H1 (cell line): ENCODE measurements around the gene C19orf47. TPM values are rescaled to one million over a fixed set of nuclear protein-coding genes. Genes with fewer than 3 reads are reported as not detected.

Experiments
- CTCF ChIA-PET: fragments of 300-600 bp; sonication (Branson Sonifier 250); formaldehyde crosslinking; loops from one replicate; lab custom pipeline; 2021; ENCODE audit not compliant: partially characterized antibody; lab: Charles Lee
- POLR2A ChIA-PET: fragments of 300-600 bp; sonication (Branson Sonifier 250); formaldehyde crosslinking; loops from one replicate; lab custom pipeline; 2021; ENCODE audit warnings: inconsistent platforms; ENCODE audit not compliant: partially characterized antibody; lab: Charles Lee
- DNase-seq, 2 experiments: peaks; one replicate each; pipeline versions ENCODE4 v3.0.0 to v3.0.0-alpha.2; 2010 to 2022; ENCODE audit warnings: low spot score in 2 of 2, low read depth in 1 of 2, mixed read lengths in 1 of 2
- FAIRE-seq: peaks from 2 replicates; lab custom pipeline; 2011; peaks lifted over from hg19 to GRCh38; lab: Jason Lieb, UNC
- H2AFZ ChIP-seq: 2 replicates; pipeline ENCODE4 v1.8.1; 2012; ENCODE audit warnings: low read length, inconsistent platforms
- H2AK5ac ChIP-seq: 2 replicates; pipeline ENCODE4 v1.6.1; 2013; ENCODE audit warnings: low read depth, low read length
- H2BK120ac ChIP-seq: replicated peaks from 2 replicates; pipeline ENCODE3; 2013; ENCODE audit warnings: low read depth, low read length, inconsistent platforms
- H2BK12ac ChIP-seq: 2 replicates; pipeline ENCODE4 v1.6.1; 2013; ENCODE audit warnings: low read depth, low read length
- H2BK15ac ChIP-seq: 2 replicates; pipeline ENCODE4 v1.6.1; 2013; ENCODE audit warnings: low read length
- H2BK20ac ChIP-seq: 2 replicates; pipeline ENCODE4 v1.6.1; 2013; ENCODE audit warnings: low read length
- H2BK5ac ChIP-seq: 2 replicates; pipeline ENCODE4 v1.6.1; 2013; ENCODE audit warnings: low read depth, low read length
- H3K14ac ChIP-seq: 2 replicates; pipeline ENCODE4 v1.6.1; 2013; ENCODE audit warnings: inconsistent platforms; ENCODE audit not compliant: insufficient read length
- H3K18ac ChIP-seq: 2 replicates; pipeline ENCODE4 v1.6.1; 2013; ENCODE audit warnings: low read length; ENCODE audit errors: extremely low read depth
- H3K23ac ChIP-seq: 2 replicates; pipeline ENCODE4 v1.6.1; 2013; ENCODE audit warnings: inconsistent platforms; ENCODE audit not compliant: insufficient read length
- H3K23me2 ChIP-seq: 2 replicates; pipeline ENCODE4 v1.6.1; 2013; ENCODE audit warnings: low read depth, low read length
- H3K27ac ChIP-seq: 2 replicates; pipeline ENCODE4 v1.6.1; 2011; ENCODE audit warnings: low read depth, low read length, inconsistent platforms
- H3K27me3 ChIP-seq, 4 experiments: replicated peaks in 1 of 4; 1 replicate in 1 of 4; 2 replicates in 3 of 4; pipeline versions ENCODE4 v1.6.1 to v1.8.1; 2011 to 2013; ENCODE audit warnings: low read length in 3 of 4, mild to moderate bottlenecking in 3 of 4, inconsistent platforms in 2 of 4, mixed read lengths in 2 of 4, moderate library complexity in 1 of 4; ENCODE audit not compliant: control insufficient read depth in 3 of 4, insufficient read depth in 3 of 4; ENCODE audit errors: extremely low read depth in 1 of 4
- H3K36me3 ChIP-seq, 4 experiments: 2 replicates each; pipeline versions ENCODE4 v1.6.1 to v1.8.1; 2011 to 2013; ENCODE audit warnings: mild to moderate bottlenecking in 4 of 4, low read length in 3 of 4, moderate library complexity in 2 of 4, control low read depth in 1 of 4, inconsistent platforms in 1 of 4; ENCODE audit not compliant: insufficient read depth in 4 of 4, control insufficient read depth in 2 of 4
- H3K4ac ChIP-seq: replicated peaks from 2 replicates; pipeline ENCODE3; 2013; ENCODE audit warnings: low read length, low read depth, mixed read lengths, inconsistent platforms; ENCODE audit not compliant: insufficient read length
- H3K4me1 ChIP-seq, 4 experiments: replicated peaks in 1 of 4; 1 replicate in 1 of 4; 2 replicates in 3 of 4; pipeline versions ENCODE4 v1.6.1 to v1.8.1; 2011 to 2013; ENCODE audit warnings: low read length in 3 of 4, inconsistent platforms in 2 of 4, mixed read lengths in 1 of 4; ENCODE audit not compliant: insufficient read depth in 4 of 4, control insufficient read depth in 3 of 4
- H3K4me2 ChIP-seq, 2 experiments: 2 replicates each; pipeline versions ENCODE4 v1.6.1 to v1.8.1; 2011 to 2013; ENCODE audit warnings: low read depth in 2 of 2, low read length in 2 of 2, control low read depth in 1 of 2, inconsistent platforms in 1 of 2, mild to moderate bottlenecking in 1 of 2; ENCODE audit not compliant: insufficient read depth in 1 of 2
- H3K4me3 ChIP-seq, 4 experiments: fragments of 200-600, 300-600 bp in 1 of 4; sonication (generic), shearing (Covaris generic), sonication (Bioruptor Twin) in 1 of 4; 2 replicates each; pipeline versions ENCODE4 v1.5.1 to v1.8.1; 2011 to 2016; ENCODE audit warnings: low read length in 4 of 4, low read depth in 3 of 4, control low read depth in 2 of 4, inconsistent platforms in 2 of 4, mild to moderate bottlenecking in 2 of 4, mixed read lengths in 1 of 4, moderate library complexity in 1 of 4; ENCODE audit not compliant: insufficient read depth in 2 of 4; ENCODE audit errors: extremely low read depth in 1 of 4
- H3K56ac ChIP-seq: replicated peaks from 2 replicates; pipeline ENCODE3; 2013; ENCODE audit warnings: low read depth, mild to moderate bottlenecking, mixed read lengths, low read length, inconsistent platforms; ENCODE audit not compliant: insufficient read length
- H3K79me1 ChIP-seq: 2 replicates; pipeline ENCODE4 v1.6.1; 2013; ENCODE audit warnings: low read depth, low read length, control low read depth
- H3K79me2 ChIP-seq, 2 experiments: 2 replicates each; pipeline versions ENCODE4 v1.6.1 to v1.8.1; 2012 to 2013; ENCODE audit warnings: low read length in 2 of 2, mild to moderate bottlenecking in 2 of 2, inconsistent platforms in 1 of 2; ENCODE audit not compliant: insufficient read depth in 2 of 2, control insufficient read depth in 1 of 2
- H3K9ac ChIP-seq, 4 experiments: replicated peaks in 1 of 4; 1 replicate in 1 of 4; 2 replicates in 3 of 4; pipeline versions ENCODE4 v1.6.1 to v1.8.1; 2011 to 2013; ENCODE audit warnings: low read depth in 3 of 4, low read length in 3 of 4, control low read depth in 2 of 4, mild to moderate bottlenecking in 2 of 4, moderate library complexity in 2 of 4, inconsistent platforms in 1 of 4; ENCODE audit errors: extremely low read depth in 1 of 4
- H3K9me3 ChIP-seq, 2 experiments: 2 replicates each; pipeline versions ENCODE4 v1.6.1 to v1.8.1; 2012 to 2013; ENCODE audit warnings: mild to moderate bottlenecking in 2 of 2, moderate library complexity in 2 of 2, control low read depth in 1 of 2, inconsistent platforms in 1 of 2, low read depth in 1 of 2, low read length in 1 of 2, mixed read lengths in 1 of 2; ENCODE audit not compliant: insufficient read depth in 2 of 2
- H4K20me1 ChIP-seq, 2 experiments: replicated peaks in 1 of 2; 2 replicates each; pipeline versions ENCODE3 to v1.8.1; 2011 to 2013; ENCODE audit warnings: inconsistent platforms in 2 of 2, low read length in 2 of 2, mild to moderate bottlenecking in 1 of 2; ENCODE audit not compliant: insufficient read depth in 2 of 2, control insufficient read depth in 1 of 2
- H4K5ac ChIP-seq: 2 replicates; pipeline ENCODE4 v1.6.1; 2013; ENCODE audit warnings: low read length, low read depth, mixed read lengths, inconsistent platforms; ENCODE audit not compliant: insufficient read length
- H4K8ac ChIP-seq: 2 replicates; pipeline ENCODE4 v1.8.0; 2013; ENCODE audit warnings: mild to moderate bottlenecking, moderate library complexity, low read length, inconsistent platforms; ENCODE audit not compliant: insufficient read depth; ENCODE audit errors: extremely low read depth
- H4K91ac ChIP-seq: replicated peaks from 2 replicates; pipeline ENCODE3; 2013; ENCODE audit warnings: low read length, mixed read lengths, inconsistent platforms; ENCODE audit not compliant: insufficient read length
- ASH2L ChIP-seq: fragments of 200-600, 300-600 bp; sonication (generic); IDR thresholded peaks from one replicate; pipeline ENCODE4 v1.7.1; 2017; ENCODE audit warnings: low read length
- ATF3 ChIP-seq: IDR thresholded peaks from 2 replicates; pipeline ENCODE4 v1.6.1; 2011; ENCODE audit warnings: low read depth, mild to moderate bottlenecking, low read length; ENCODE audit not compliant: insufficient read depth
- BCL11A ChIP-seq, 2 experiments: IDR thresholded peaks; one replicate each; pipeline ENCODE4 v1.6.1; 2011; ENCODE audit warnings: low read depth in 2 of 2, low read length in 2 of 2, mild to moderate bottlenecking in 2 of 2
- CBX8 ChIP-seq: fragments of 300-800, 300-1000 bp; sonication (generic); IDR thresholded peaks from 2 replicates; pipeline ENCODE4 v1.7.1; 2016; ENCODE audit warnings: low read depth, low read length, borderline replicate concordance
- CEBPB ChIP-seq: IDR thresholded peaks from 2 replicates; pipeline ENCODE4 v1.6.1; 2012; ENCODE audit warnings: low read depth, low read length
- EGR1 ChIP-seq: IDR thresholded peaks from 2 replicates; pipeline ENCODE4 v1.6.1; 2011; ENCODE audit warnings: low read depth, low read length, borderline replicate concordance
- HDAC6 ChIP-seq: IDR thresholded peaks from one replicate; pipeline ENCODE4 v1.7.1; 2012; ENCODE audit warnings: low read depth, mild to moderate bottlenecking, inconsistent platforms, low read length, moderate library complexity
- POLR2AphosphoS5 ChIP-seq: IDR thresholded peaks from 2 replicates; pipeline ENCODE4 v1.6.1; 2011; ENCODE audit warnings: low read depth, low read length
- RBBP5 ChIP-seq: IDR thresholded peaks from 2 replicates; pipeline ENCODE4 v1.7.1; 2012; ENCODE audit warnings: low read depth, mild to moderate bottlenecking, inconsistent platforms, low read length, moderate library complexity, borderline replicate concordance
- SP1 ChIP-seq: IDR thresholded peaks from 2 replicates; pipeline ENCODE4 v1.6.1; 2011; ENCODE audit warnings: low read depth, low read length
- TCF12 ChIP-seq: IDR thresholded peaks from 2 replicates; pipeline ENCODE4 v1.6.1; 2011; ENCODE audit warnings: low read depth, mild to moderate bottlenecking, low read length
- WGBS, 2 experiments: shearing (Covaris generic) in 1 of 2; methylation state at CpG; one replicate each; pipeline versions ENCODE4 v1.1.6 to v1.1.7; 2013 to 2015; ENCODE audit warnings: low lambda C conversion rate in 2 of 2, mixed read lengths in 2 of 2, inconsistent platforms in 1 of 2, low coverage in 1 of 2, missing lambda C conversion rate in 1 of 2; ENCODE audit not compliant: insufficient replicate concordance in 2 of 2, insufficient coverage in 1 of 2, insufficient read length in 1 of 2; ENCODE audit errors: extremely low coverage in 1 of 2, missing lambda C conversion rate in 1 of 2; 5-methylcytosine and 5-hydroxymethylcytosine counted together
- polyA plus RNA-seq, 7 experiments: library from polyadenylated mRNA; depleted of rRNA in 3 of 7; stranded (reverse) in 5 of 7; unstranded in 2 of 7; fragments of >200 nt in 5 of 7; fragments of 200-250 nt in 2 of 7; gene quantifications; 1 replicate in 5 of 7; 2 replicates in 1 of 7; 4 replicates in 1 of 7; pipeline versions ENCODE4 v1.2.1 to v1.2.3, GENCODE V29; 2011 to 2013; ENCODE audit warnings: missing spikeins in 2 of 7, mixed read lengths in 2 of 7
- total RNA-seq: library from RNA; stranded (reverse); fragmentation: NEBNext Ultra II Directional; extraction: Animal tissue kit (Norgen Biotek cat#: 25700); gene quantifications from 2 replicates; pipeline ENCODE4 v1.2.1, GENCODE V29; 2021
- TF ChIP-seq, protein P1 (sequence below): IDR thresholded peaks from 2 replicates; pipeline ENCODE4 v1.6.1; 2011; ENCODE audit warnings: low read length, improper control_type of control experiment
- TF ChIP-seq, protein P2 (sequence below): IDR thresholded peaks from 2 replicates; pipeline ENCODE4 v1.6.1; 2012; ENCODE audit warnings: inconsistent platforms

C19orf47 gene
- total and polyA plus RNA-seq, 2 of the 8 experiments (the other 6 are each of a cell fraction or from before 2014, with no cell fraction given), result 17.8 to 27.3 TPM

DNA sequence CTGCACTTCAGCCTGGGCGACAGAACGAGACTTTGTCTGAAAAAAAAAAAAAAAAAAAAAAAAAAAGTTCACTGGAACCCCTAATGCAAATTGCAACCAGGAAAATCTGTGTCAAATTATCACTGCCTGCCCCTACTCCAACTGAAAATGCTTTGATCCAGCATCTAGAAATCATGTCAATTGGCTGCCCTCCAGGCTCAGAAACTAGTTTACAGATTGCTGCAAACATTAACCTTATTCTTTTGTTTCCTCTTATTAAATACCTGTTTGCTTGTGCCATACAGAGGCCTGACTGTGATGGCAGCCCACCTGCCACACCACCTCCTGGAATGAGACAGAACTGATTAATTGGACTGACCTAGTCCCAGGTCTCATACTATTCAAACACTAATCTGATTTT, 44.4 kb downstream of the C19orf47 start:
- no peak overlapping the region for H4K5ac ChIP-seq
- no peak overlapping the region for H2BK12ac ChIP-seq
- no peak overlapping the region for H3K14ac ChIP-seq
- WGBS, 2 experiments, result no CpG with 5 or more reads among the region's 2 CpGs
- ChIA-PET POLR2A (no interaction called here), CTCF (interaction anchor here (0.7 to 2.0 kb wide), 9 partner anchors 18 to 161 kb away, joined by 3 to 11 read pairs (median 4); no protein-coding TSS in a partner anchor)
- no peak overlapping the region for H3K18ac ChIP-seq
- H4K8ac ChIP-seq, result no peak overlapping the region
- H3K4ac ChIP-seq, result no peak overlapping the region
- no peak overlapping the region for H3K27ac ChIP-seq
- no peak overlapping the region for H2BK20ac ChIP-seq
- no peak overlapping the region for H2BK5ac ChIP-seq
- no peak overlapping the region for H3K4me3 ChIP-seq
- H2BK15ac ChIP-seq, result no peak overlapping the region
- no peaks in the 10 kb centered on the region; a peak in 1 of 7 replicates for H3K4me1 ChIP-seq
- H3K36me3 ChIP-seq, result no peaks in the 10 kb centered on the region
- no peaks in the 10 kb centered on the region for H4K20me1 ChIP-seq
- H3K79me2 ChIP-seq, result no peaks in the 10 kb centered on the region
- H2AK5ac ChIP-seq, result no peak overlapping the region
- no peak for FAIRE-seq
- no peak for DNase-seq
- no peak overlapping the region for H4K91ac ChIP-seq
- no peak overlapping the region for H3K56ac ChIP-seq
- no peak overlapping the region for H2AFZ ChIP-seq
- no peaks in the 10 kb centered on the region for H3K27me3 ChIP-seq
- H3K9ac ChIP-seq, result no peak overlapping the region
- no peaks in the 10 kb centered on the region for H3K23me2 ChIP-seq
- no peaks in the 10 kb centered on the region for H3K9me3 ChIP-seq
- no peak overlapping the region for H3K23ac ChIP-seq
- H3K79me1 ChIP-seq, result no peaks in the 10 kb centered on the region
- H2BK120ac ChIP-seq, result no peak overlapping the region
- no peak overlapping the region for H3K4me2 ChIP-seq
- TF ChIP-seq RBBP5, result no peak
- TF ChIP-seq EGR1, result no peak
- TF ChIP-seq, protein P1, sequence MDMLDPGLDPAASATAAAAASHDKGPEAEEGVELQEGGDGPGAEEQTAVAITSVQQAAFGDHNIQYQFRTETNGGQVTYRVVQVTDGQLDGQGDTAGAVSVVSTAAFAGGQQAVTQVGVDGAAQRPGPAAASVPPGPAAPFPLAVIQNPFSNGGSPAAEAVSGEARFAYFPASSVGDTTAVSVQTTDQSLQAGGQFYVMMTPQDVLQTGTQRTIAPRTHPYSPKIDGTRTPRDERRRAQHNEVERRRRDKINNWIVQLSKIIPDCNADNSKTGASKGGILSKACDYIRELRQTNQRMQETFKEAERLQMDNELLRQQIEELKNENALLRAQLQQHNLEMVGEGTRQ, result no peak
- TF ChIP-seq ASH2L, result no peak
- TF ChIP-seq BCL11A (IDR thresholded peaks at IDR 0.05; ENCODE audit: low read depth in 2 of 2, low read length in 2 of 2), result no peak
- no peak for TF ChIP-seq POLR2AphosphoS5
- TF ChIP-seq ATF3, result no peak
- TF ChIP-seq HDAC6, result no peak
- TF ChIP-seq TCF12, result no peak
- TF ChIP-seq SP1, result no peak
- TF ChIP-seq, protein P2, sequence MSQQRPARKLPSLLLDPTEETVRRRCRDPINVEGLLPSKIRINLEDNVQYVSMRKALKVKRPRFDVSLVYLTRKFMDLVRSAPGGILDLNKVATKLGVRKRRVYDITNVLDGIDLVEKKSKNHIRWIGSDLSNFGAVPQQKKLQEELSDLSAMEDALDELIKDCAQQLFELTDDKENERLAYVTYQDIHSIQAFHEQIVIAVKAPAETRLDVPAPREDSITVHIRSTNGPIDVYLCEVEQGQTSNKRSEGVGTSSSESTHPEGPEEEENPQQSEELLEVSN, result no peak
- TF ChIP-seq CEBPB, result no peak
- TF ChIP-seq CBX8, result no peak
